Activated T-cell treated with anti-CD3 and anti-CD28 coated beads for 48 hours (primary cell): ENCODE measurements around the gene CCDC12.

Experiments used
- DNase-seq: peaks from one replicate; pipeline ENCODE4 v3.0.0-alpha.2; 2020; ENCODE audit warnings: low read depth

CCDC12 gene

GRCh38 chr3:46935989-46936558 is 40.5 kb downstream of the CCDC12 start:
- no peak for DNase-seq

DNA sequence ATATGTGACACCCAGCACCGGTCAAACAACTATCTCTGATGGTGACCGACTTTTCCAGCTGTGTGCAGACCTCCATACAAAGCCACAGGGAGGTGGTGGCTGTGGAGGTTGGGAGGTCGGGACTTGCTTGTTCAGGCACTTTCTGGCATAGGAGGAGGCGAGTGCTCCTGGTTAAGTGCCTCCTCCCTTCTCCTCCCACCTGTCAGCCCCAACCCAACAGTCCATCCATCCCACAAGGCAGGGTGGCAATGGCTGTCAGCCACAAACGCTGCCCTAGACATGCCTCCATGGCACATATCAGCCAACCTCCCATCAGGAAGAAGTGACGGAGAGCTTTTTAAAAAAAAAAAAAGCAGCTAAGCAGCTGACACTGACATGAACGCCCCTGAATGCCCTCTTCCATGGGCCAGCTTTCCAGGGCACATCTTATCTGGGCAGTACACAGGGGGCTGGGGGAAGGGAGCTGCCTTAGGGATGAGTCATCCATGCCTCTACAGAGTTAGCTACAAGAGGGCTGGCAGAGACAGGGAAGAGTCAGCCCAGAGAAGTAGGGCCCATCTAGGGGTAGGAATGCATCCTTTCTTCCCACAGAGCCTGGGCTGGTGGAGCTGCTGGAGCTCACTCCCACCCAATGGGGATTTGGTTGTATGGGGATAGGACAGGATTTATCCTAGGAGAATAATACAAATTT is 41.2 kb downstream of the CCDC12 start:
- DNase-seq: no peak

DNA sequence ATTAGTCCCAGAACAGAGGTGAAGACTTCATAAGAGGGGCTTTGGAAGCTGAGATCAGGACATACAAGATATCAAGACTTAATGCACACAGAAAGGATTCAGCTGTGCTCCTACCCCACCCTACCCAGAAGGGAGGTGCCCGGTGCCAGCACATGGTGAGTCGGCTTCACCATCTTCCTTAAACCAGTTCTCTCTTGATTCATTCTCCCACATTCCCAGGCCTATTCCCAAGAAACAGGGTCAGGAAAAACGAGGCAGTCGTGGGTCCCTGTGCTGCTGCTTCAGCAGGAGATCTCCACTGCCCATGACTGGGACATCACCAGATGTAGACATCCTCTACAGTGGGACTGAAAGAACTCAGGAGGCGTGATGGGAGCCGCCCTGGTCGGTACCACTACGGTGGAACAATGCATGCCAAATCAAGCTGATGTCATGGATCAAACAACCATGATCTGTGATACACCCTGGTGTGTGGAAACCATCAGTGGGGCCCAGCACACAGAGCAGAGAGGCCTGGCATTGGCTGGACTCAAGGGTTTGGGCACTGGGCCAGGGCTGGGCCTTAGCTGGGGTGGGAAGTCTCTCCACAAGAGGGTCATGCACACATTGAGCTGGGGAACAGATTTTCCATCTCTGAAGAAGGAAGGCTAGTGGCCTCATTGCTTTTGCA is 41.9 kb downstream of the CCDC12 start:
- DNase-seq: no peak

GRCh38 chr3:46934072-46934471 is 42.5 kb downstream of the CCDC12 start:
- DNase-seq: no peak

- DNase-seq: no peak
Observed at GRCh38 chr3:46933261-46933660, 43.3 kb downstream of the CCDC12 start.

DNA sequence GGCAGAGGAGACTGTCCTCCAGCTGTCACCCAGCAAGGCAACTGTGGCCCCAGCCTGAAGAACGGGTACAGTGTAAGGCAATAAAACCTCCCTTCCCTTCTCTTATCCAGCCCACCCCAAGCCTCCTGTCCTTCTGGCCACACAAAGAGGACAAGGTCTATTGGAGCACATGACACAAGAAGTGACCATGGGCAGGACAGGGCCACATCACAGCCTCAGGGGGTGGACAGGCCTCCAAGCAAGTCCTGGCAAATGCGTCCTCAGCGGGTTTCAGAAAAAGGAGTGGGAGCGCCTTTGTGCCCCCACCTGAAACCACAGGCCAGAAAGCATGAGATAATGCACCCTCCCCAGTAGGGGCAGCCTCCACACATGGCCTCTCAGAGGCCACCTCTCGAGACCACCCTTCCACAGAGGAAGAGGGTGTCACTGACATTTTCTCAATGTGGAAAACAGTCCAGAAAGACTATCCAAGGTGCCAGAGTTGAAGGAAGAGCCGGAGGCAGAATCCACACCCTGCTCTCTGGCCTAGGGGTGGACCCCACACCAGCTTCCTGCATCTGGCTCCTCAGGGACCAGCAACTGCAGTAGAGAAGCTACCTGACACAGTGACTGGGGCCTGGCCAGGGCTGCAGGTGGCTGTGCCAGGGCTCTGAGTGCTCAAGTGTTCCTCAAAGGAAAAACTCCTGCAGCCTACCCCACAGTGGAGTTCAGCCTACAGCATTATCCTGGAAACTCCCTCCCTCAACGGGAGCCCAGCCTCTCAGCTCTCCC is 43.9 kb downstream of the CCDC12 start:
- DNase-seq: no peak

DNA sequence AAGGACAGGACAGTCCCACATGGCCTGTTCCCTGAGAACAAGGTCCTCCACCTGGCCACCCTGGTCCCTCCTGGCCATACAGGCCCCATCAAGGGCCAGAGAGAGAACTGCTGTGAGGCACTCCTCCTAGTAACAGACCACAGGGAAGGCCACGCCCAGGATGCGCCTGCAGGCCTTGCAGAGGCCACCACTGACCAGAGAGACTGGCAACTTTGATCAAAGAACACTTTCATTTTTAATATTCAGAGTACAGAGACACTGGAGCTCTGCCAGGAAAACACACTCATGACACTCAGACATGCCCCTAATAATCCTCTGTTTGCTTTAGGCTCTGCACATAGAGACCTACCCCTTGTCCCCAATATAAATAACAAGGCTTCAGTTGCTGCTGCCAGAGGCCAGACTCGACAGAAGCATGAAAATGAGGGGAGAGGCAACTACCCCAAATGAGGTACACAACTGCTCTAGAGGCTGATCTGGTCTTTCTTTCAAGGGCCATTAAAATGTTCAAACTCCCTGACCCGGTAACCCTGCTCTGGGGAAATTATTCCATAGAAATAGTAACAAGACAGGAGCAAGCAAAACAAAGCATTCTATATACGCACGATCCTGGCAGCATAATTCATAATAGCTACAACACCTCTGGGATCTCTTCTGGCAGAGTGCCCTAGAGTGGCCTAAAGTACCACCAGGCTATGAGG is 44.8 kb downstream of the CCDC12 start:
- no peak for DNase-seq

DNA sequence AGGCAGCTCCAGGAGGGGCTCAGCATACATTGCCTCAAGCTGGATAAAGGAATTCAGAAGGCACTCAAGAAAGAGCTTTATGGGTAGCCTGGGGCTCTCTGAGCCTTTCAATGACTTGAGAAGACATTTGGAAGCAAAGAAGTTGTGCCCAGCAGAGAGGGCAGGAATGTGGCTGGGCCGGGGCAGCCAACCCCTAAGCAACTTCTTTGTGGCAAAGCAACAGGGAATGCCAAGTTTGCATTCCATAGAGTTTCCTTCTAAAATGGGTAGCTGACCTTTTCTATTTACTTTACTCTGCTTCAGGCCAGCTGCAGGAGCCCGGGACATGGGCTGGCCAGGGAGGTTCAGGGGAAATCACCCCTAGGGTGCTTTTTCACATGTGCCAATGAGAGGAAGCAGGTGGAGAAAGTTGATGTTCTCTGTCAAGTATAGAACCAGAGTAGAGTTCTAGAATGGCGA is 45.6 kb downstream of the CCDC12 start:
- no peak for DNase-seq

DNA sequence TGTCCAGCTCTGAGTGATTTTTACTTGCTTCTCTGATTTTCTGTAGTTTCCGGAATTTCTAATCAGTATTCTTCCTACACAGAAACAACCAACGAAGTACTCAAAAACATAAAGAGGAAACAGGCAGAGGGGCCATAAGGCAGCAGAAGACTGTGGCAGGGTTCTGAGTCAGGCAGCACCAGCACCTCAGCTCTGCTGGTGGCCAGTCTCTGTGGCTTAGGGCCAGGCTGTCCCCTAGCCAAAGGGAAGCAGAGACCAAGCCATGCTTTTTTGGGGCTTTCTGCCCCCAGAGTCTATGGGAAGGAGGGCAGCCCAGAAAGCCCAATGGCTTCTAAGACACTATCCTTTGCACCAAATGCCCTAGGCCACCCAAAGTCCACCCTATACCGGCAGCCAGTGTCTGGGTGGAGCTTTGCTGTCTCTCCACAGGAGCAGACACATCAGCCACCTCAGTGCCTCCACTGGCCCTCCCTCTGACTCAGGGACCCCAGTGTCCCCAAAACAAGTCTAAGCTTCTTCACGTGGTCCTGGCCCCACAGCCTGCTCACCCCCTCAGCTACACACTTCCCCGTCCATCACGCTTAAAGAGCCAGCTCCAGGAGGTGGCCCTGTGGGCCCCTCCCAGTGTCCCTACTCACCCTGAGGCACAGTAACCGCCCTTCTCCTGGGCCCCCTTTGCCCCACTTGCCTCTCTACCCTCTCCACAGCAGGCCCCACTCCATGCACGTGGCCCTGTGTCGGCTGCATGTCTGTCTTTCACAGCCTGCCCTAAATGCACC is 46.2 kb downstream of the CCDC12 start:
- no peak for DNase-seq

GRCh38 chr3:46929324-46929723 is 47.2 kb downstream of the CCDC12 start:
- no peak for DNase-seq

- no peak for DNase-seq
Observed at GRCh38 chr3:46928282-46928681, 48.3 kb downstream of the CCDC12 start.

- no peak for DNase-seq
Observed at GRCh38 chr3:46927718-46928073, 48.8 kb downstream of the CCDC12 start.

DNA sequence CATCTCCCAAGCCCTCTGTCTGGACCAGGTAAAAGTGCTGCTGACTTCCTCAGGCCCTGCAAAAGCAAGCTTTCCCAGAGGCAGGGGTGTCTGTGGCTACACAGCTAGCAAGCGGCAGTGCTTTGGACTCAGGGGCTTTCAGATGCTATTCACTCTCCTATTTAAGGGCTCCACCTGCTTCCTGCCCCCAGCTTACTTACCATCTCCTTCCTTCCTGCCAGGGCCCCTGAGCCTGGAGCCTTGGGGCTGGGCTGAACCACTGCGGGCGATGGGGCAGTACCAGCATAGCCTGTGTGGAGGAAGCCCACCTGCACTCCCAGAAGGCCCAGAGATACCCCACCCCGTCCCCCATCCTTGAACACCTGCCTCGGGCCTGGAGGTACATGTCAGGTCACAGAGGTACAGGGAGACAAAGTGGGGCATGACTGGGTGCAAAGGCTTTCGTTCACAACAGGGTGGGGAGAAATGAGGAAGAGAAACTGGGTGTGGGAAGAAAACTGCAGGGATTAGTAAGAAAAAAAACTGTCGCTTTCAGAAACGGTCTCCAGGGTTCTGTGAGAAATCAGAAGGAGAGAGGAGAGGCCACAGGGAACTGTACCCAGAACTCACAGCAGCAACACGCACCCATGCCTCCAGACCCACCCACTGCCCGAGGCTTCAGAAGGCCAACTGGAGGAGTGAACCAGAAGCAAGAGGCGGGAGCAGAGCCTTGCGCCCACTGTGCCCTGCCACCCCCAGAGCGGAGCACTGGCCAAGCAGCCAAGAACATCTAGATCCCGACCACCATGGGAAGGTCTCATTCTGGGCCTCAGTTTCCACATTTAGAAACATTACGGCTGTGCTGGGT is 49.5 kb downstream of the CCDC12 start:
- DNase-seq: no peak

DNA sequence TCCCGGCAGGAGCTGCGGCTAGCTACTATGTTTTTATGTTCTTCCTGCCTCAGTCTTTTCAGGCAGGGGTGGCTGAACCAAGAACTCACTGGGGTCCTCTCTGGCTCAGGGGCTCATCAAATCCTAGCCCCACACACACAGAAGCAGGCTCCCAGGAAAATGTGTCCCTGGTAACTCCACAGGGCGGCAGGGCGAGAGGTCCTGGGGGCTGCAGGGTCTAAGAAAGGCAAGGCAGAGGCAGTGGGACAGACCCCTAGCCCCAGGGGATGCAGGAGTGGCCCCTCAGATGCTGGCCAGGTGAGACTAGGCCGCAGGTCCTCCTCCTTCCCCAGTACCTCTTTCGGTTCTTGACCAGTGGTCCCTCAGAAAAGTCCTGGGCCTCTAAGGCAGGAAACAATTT is 50.1 kb downstream of the CCDC12 start:
- no peak for DNase-seq

DNA sequence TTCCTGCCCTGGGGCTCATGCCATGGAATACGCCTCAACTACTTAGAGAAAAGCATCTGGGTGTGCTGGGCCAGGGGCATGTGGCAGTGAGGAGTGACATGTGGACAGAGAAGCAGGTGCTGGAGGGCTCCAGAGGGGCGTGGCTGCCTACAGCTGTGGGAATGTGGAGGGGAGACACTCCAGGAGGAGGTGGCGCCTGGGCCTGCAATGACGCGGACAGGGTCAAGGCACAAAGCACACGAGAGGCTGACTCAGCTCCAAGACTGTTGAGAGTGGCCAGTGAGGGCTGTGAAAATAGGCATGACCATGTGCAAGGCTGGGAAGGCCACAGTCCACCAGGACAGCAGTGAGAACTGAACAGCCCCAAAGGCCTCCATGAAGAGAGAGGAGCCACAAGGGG is 50.5 kb downstream of the CCDC12 start:
- DNase-seq: no peak

GRCh38 chr3:46925585-46925934 is 51.0 kb downstream of the CCDC12 start:
- DNase-seq: no peak

DNA sequence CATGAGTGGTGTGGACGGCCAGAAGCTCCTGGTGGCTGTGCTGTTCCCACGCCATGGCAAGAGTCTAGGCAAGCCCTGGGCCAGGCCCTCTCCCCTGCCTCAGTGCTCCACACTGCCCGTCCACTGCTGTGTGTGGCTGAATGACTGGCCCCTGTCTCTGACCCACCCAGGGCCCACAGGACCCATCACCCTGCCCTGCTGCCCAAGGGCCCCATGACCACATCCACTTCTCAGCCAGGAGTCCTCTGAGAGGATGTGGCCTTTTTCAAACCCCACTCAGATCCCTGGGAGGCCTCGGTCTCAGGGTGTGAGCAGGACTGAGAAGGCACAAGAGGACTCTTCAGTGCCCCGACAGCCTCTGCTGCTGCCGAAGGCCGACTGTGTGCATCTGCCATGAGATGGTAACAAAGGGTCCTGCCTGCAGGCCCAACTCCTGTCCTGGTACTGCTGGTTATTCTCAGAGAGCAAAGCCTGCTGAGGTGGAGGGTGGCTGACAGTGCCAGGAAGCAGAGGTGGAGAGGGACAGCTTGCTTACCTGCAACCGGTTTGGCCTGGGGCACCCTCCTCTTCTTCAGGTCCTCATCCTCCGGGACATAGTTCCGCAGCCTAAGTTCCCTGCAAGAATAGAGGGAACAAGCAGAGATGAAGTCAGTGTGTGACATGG is 51.5 kb downstream of the CCDC12 start:
- no peak for DNase-seq

DNA sequence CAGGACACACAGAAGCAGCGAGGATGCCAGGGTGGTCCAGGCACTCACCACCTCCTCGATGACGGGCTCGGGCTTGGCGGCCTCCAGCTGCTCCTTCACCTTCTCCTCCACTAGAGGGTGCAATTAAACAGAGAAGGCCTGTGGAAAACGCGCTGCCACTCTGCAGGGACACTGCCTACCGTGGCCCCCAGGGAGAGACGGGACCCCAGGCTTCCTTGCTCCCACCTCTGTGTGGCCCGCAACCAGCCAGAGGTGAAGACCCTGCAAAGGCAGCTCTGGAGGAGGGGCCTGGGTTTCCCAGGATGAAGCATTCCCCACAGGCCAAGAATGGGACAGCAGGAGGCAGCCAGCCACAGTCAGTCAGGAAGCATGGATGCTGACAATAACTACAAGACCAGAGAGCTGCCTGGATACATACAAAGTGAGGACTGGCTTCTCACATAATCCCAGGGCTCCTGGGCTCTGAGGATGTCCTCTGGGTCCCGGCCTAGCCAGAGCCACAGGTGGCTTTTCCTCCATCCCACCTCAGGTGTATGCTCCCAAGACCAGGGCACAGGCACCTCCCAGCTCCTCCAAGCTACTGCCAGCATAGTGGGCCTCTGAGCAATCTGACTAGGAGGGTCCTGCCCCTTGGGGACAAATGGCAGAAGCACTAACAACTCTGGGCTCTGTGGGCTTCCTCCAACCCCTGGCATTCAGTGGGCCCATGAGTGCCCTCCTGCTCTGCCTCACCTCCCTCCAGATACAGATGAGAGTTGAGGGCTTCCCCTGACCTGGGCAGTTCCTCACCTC is 52.8 kb downstream of the CCDC12 start:
- no peak for DNase-seq

- DNase-seq: no peak
Observed at GRCh38 chr3:46922871-46923558, 53.5 kb downstream of the CCDC12 start.
